NCI-H187 treated with DMSO at 0.1 percent for 48 hours (cell line): Measurements from ENCODE around the gene PLK5.
"Not testable (repeated sequence)": the region's sequence is repeated elsewhere in the genome, so short reads cannot be mapped to it uniquely, and the experiment has no call there.

ENCODE experiments used
- DNase-seq: peaks from one replicate; lab custom pipeline; 2025; lab: John Stamatoyannopoulos, UW

PLK5 gene

DNA sequence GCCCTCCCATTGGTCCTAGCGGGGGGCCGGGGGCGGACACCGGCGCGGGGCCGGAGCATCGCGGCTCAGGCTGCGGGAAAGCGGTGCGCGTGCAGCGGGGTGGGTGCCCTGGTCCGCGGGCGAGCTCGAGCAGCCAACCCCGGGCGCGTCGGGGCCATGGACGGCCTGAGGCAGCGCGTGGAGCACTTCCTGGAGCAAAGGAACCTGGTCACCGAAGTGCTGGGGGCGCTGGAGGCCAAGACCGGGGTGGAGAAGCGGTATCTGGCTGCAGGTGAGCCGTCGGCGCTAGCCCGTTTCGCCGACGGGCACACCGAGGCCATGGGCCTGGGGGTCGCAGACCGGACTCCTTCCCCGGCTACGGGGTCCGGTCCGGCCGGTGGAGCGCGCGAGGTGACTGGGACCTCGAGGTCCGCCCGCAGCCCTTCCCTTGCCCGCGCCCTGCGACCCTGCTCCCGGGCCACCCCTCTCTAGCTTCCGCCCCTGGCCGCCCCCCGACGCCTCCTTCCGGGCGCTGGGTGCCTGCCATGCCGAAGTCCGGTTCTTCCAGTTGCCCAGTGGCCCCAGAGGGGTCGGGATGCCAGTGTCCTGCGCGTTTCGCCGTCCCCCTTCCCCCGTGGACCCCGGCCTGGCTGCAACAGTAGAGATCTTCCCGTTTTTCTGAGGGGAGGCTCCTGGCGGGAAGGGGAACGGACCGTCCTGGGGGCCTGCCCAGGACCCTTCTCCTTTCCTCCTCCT lies 32.6 kb upstream of the PLK5 start, which contains the start of gene REEP6:
Gene REEP6 (plus strand): TSS at position 68 of the 735 bp plus-strand sequence. CDS start 89 bp downstream, at position 157.
- no peak for DNase-seq

DNA sequence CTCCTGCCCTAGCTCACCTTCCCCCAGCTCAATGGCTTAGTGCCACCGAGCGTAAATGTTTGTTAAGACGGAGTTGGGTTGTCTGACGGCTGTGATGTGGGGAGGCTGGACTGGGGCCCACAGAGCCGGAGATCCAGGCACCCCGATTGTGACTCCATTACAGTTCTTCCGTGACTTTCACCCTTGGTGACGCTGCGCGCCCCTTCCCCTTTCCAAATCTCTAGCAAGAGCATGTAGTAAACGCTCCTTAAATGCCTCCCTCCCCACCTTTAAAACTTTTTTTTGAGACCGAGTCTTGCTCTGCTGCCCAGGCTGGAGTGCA lies 32.1 kb upstream of the PLK5 start:
- no peak for DNase-seq

DNA sequence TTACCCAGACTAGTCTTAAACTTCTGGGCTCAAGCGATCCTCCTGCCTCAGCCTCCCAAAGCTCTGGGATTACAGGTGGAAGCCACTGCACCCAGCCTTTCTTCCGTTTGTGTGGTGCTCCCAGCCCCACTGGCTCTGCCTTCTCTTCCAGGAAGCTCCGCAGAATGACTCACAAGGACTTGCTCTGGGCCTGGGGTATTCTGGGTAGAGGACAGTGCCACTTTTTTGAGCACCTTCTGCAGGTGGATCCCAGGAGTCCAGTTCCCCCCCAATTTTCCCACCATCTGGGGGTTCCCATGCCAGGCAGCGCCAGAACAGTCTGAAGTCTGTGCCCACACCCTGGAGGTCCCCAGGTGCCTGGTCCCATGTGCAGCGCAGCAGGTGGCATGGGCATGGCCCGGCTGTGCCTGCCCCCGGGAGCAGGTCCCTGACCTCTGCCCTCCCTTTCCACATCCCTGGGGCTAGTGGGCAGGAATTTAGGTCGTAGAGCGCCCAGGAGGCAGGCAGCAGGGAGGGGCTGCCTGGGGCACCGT lies 31.3 kb upstream of the PLK5 start:
- no peak for DNase-seq

DNA sequence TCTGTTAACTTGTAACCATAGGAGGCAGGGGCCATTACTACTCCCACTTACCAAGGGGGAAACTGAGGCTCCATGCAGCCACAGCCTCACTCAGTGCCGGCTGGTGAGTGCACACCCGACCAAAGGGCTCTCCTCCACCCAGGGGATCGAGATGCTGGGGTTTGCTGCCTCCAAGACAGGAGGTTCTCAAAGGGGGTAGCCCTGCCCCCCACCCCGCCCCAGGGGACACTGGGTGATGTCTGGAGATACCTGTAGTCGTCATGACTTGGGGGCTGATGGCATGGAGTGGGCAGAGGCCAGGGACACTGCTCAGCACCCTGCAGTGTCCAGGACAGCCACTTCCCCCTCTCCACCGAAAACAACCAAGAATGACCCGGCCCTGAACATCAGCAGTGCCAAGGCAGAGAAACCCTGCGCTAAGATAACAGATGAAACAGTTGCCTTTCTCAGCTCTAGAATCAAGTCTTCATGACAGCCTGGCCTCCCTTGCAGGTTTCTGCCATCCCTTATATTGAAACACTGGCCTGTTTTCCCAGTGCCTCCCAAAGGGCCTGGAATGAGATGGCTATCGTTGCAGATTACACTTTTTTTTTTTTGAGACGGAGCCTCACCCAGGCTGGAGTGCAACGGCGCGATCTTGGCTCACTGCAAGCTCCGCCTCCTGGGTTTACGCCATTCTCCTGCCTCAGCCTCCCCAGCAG lies 29.6 kb upstream of the PLK5 start:
- no peak for DNase-seq

DNA sequence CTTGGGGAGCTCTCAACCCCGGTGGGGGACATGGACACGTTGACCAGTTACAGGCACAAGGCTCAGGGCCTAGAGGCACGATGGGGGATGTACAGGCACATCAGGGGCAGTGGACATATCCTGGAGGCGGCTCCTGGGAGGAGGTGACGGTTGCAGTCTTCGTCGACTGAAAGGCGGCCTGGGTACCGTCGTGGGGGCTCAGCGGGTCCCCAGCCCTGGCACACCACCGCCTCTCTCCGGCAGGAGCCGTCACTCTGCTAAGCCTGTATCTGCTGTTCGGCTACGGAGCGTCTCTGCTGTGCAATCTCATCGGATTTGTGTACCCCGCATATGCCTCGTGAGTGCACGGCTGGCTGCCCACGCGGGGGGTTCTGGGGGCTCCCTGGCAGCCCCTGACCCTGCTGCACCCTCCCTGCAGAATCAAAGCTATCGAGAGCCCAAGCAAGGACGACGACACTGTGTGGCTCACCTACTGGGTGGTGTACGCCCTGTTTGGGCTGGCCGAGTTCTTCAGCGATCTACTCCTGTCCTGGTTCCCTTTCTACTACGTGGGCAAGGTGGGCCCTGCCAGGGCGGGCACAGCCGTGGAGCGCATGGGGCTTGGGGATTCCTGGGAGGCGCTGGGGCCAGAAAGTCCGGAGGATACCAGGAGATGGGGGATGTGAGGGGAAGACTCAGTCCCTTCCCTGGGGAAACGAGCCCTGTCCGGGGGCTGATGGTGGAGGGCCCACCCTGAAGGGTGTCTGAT lies 28.7 kb upstream of the PLK5 start:
- no peak for DNase-seq

DNA sequence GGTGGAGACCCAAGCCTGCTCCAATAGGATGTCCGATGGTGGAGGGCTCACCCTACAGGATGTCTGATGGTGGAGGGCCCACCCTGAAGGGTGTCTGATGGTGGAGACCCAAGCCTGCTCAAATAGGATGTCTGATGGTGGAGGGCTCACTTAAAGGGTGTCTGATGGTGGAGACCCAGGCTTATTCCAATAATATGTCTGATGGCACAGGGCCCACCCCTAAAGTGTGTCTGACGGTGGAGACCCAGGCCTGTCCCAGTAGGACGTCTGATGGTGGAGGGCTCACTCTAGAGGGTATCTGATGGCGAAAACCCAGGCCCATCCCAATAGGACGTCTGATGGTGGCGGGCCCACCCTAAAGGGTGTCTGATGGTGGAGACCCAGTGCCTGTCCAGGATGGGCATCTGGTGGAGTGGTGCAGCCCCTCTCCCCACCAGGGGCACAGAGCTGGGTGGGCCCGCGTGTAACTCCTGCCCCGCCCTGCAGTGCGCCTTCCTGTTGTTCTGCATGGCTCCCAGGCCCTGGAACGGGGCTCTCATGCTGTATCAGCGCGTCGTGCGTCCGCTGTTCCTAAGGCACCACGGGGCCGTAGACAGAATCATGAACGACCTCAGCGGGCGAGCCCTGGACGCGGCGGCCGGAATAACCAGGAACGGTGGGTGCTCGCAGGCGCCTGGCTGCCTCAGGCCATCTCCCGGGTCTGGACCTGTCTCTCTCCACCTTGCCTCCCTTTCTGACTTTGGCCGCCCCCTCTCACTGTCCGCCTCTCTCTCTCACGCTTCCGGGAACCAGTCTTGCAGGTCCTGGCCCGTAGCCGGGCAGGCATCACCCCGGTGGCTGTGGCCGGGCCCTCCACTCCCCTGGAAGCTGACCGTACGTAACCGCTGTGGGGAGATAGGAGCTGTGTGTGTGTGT lies 27.8 kb upstream of the PLK5 start:
- DNase-seq, result no peak

DNA sequence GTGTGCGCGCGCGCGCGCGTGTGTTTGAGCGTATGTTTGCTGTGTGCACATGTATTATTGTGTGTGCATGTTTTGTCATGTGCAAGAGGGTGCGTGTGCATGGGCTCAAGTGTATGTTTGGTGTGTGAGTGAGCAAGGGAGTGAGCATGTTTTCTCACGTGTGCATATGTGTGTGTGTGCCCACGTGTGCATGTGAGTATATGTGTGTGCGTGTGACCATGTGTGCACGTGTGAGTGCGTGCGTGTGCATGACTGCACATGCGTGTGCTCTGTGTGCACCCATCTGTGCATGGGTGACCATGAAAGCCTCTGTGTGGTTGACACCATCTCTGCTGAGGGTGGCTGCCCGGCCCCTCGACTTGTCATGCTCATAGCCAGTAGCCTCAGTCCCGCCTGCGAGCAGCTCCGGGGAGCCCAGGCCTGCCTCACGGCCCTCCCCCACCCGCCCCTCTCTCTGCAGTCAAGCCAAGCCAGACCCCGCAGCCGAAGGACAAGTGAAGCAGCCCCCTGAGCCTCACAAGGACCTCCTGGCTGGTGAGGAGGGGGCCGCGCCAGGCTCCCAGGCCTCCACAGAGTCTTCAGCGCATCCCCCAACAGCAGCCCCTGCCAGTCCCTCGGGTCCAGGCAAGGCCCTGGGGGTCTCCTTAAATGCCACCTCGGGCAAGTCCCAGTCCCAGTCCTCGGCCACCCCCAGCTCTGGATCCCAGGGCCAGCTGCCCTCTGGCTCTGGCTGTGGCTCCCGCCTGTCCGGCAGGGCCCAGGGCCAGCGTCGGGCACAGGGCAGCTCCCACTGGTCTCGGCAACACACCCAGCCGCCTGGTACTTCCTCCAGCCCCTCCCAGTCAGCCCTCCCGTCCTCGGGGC lies 26.9 kb upstream of the PLK5 start:
- no peak for DNase-seq

DNA sequence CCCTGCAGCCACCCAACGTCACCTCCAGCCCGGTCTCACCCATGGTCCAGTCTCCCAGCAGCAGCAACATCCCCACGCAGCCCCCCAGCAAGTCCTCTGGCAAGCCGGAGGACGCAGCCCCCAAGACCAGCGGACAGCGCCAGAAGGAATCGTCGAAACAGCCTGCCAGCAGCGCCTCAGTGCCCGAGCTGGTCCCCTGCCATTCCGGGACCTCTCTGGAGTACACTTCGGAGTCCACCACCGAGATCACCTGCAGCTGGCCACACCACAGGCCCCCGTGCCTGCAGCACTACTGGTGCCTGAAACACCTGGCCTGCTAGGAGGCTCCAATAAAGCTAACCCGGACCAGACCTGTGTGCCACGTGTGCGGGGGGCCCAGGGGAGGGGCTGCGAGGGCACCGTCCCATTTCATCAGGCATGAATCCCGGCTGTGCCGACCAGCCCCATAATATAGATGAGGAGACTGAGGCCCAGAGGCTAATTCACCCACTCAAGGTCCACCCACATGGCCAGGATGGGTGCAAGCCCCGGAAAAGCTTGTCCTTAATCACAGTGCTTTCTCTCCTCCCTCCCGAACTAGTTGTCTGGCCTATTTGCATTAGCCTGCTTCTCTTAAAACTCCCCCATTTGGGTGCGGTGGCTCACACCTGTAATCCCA lies 26.2 kb upstream of the PLK5 start:
- no peak for DNase-seq

DNA sequence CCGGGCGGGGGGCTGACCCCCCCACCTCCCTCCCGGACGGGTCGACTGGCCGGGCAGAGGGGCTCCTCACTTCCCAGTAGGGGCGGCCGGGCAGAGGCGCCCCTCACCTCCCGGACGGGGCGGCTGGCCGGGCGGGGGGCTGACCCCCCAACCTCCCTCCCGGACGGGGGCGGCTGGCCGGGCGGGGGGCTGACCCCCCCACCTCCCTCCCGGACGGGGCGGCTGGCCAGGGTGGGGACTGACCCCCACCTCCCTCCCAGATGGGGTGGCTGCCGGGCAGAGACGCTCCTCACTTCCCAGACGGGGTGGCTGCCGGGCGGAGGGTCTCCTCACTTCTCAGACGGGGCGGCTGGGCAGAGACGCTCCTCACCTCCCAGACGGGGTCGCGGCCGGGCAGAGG lies 24.6 kb upstream of the PLK5 start:
- not testable (repeated sequence) for DNase-seq

DNA sequence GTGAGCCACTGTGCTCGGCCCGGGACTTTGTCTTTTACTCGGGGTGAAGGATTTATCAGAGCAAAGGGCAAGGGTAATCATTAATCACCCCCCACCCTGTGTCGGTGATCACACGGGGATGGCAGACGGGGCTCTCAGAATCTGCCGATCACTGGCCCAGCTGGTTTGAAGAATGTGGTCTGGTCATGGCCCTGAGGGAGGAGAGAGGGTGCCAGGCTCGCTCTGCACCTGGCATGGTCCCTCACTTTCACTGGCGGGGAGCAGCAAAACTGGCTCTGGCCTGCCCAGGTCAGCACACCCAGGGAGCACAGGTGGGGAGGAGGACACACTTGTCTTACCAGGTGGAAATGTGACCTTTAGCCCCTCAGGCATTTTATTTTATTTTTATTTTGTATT lies 22.7 kb upstream of the PLK5 start:
- no peak for DNase-seq

DNA sequence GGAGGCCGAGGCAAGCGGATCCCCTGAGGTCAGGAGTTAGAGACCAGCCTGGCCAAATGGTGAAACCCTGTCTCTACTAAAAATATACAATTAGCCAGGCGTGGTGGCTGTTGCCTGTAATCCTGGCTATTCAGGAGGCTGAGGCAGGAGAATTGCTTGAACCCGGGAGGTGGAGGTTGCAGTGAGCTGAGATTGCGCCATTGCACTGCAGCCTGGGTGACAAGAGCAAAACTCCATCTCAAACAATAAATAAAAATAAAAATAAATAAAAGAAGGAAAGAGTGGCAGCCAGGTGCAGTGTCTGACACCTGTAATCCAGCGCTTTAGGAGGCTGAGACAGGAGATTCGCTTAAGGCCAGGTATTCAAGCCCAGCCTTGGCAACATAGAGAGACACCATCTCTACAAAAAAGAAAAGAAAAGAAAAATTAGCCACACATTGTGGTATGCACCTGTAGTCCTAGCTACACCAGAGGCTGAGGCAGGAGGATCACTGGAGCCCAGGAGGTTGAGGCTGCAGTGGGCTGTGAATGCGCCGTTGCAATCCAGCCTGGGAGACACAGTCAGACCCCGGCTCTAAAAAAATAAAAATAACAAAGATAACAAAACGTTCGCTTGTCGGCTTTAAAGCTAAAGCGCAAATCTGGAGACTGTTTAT lies 21.3 kb upstream of the PLK5 start:
- no peak for DNase-seq

DNA sequence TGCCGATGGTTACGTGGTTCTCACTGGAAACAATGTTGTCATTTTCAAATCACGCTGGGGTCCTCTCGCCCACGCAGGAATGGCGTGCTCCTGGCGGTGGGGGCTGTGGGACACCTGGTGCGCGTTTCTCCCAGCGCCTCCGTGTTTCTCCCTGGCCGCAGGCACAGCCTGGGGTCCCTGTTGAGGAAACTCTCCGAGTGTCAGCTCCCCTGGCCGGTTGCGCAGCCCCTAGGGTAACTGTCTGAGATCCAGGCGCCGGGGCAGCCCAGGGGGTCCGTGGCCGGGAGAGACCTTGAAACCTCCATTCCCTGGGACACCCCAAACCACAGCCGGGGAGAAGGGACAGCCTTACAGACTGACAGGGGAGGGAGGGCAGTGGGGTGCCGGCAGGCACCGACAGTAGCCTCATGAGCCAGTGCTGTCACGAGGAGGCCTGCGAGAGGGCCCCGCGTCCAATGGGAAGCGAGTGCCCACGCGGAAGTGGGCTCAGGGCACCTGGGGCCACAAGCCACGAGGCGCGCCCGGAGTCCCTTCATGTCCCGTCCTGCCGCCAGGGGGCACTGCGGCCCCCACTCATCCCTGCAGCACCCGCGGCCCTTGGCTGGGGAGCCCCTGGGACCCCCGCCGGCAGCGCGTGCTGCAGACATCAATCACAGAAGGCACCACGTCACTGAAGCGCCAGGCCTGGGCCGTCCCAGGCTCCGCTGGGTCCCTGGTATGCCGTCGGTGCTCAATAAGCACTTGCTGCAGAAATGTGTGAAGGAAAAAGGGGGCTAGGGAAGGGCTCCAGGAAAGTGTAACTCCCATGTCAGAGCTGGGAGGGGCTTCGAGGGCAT lies 20.6 kb upstream of the PLK5 start:
- DNase-seq, result no peak

DNA sequence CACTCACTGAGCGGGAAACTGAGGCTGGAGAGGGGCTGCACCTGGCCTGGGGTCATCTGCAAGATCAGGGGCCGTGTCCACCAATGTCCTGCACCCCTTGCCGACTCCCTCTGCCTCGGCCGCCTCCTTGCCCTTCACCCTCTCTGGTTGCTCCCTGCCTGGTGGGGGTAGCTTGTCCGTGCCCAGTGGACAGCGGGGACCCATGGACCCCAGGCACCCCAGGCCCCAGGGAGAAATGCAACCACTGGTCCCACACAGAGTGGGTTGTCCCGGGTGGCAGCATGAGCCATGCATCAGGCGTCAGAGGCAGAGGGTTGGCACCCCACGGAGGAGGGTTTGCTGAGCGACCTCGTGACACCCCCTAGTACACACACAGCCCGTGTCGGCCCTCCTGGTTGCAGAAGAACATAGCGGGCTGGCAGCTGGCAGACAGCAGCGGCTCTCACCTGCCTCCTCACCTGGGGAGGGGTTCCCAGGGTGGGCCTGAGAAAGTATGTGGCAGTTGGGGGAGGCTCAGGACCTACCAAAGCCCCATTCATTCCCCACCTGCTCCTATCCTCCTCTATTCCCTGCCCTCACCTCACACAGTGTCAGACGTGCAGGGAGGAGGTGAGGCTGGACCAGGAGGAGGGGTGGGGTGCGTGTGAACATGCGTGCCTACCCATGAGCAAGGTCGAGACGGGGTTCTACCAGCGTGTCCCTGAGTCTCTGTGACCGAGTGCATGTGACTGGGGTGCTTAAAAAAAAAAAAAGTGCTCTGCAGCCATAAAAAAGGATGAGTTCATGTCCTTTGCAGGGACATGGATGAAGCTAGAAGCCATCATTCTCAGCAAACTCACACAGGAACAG lies 19.7 kb upstream of the PLK5 start:
- no peak for DNase-seq

DNA sequence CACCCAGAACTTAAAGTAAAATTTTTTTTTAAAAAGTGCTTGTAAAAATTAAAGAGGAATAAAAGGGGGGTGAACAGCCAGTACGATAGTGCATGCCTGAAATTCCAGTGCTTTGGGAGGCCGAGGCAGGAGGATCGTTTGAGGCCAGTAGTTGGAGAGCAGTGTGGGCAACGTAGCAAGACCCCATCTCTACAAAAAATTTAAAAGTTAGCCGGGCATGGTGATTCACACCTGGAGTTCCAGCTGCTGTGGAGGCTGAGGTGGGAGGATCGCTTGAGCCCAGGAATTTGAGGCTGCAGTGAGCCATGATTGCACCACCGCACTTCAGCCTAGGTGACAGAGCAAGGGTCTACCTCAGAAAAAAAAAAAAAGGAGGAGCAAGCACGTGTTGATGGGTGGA lies 18.9 kb upstream of the PLK5 start:
- no peak for DNase-seq

DNA sequence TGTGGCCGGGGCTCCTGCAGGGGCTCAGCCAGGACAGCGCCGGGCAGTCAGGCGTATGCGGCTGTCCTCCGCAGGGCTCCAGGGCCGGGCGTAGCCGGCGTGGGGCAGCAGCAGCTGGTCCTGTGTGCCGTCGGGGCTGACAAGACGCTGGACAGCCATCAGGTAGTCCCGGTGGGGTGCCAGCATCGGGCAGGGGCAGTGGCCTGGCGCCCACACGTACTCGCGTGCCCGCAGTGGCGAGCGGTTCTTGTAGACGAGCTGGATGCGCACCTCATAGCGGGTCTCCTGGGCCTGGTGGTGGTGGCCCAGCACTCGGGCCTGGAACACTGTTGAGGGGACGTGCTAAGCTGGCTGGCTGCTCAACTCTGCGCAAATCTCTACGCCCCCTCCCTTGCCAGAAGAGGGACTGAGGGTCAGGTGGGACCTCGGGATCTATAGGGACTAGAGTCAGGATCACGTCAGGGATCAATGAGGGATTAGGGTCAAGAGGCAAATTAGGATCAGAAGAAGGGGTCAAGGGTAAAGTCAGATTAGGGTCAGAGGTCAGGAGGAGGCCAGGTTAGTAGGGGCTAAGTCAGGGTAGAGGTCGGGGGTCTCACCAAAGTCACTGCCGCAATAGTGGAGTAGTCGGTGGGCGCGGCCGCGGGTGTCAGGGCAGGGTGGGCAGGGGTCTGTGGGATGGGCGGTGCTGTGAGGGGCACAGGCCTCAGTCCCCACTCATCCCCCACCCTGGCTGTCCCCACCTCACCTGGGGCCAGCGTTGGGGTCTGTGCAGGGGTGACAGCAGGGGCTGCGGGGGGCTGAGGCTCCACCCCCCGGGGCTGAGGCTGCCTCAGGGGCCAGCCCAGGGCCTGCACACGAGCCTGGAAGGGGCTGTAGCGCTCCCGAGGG lies 17.6 kb upstream of the PLK5 start:
- no peak for DNase-seq

DNA sequence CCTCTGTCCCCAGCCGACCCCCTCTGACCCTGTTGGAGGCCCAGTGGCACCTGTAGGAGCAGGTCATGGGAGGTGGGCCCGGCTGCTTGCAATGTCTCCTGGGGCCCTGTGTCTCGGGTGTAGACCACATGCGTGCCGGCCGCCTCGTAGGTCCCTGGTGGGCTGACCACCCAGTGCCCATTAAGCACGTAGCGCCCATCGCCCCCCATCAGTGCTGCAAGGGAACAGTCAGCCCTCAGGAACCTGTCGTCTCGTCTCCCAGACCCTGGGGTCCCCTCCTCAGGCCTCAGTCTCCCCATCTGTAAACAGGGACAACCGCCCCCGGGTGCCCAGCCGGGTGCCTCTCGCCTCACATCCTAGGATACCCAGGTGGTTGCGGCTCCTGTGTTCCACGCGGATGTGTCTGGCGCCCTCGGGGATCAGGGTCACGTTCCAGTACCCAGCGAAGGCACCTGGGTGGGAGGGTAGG lies 16.7 kb upstream of the PLK5 start:
- no peak for DNase-seq
